SU-DHL-6 (cell line): Measurements from ENCODE around the gene SLC38A10.

Experiments
- H2AFZ ChIP-seq: fragments of 200-600 bp; sonication (generic); 2 replicates; pipeline ENCODE4 v1.6.1; 2014; ENCODE audit warnings: low read depth, mild to moderate bottlenecking, moderate library complexity, mixed read lengths, antibody characterized with exemption, low read length; ENCODE audit not compliant: severe bottlenecking
- H3F3A ChIP-seq: fragments of 200-600 bp; shearing (Covaris generic); 2 replicates; pipeline ENCODE4 v1.6.0; 2016; ENCODE audit warnings: antibody characterized with exemption, mild to moderate bottlenecking; ENCODE audit not compliant: insufficient read depth
- H3K27ac ChIP-seq: fragments of 200-600 bp; sonication (generic); 2 replicates; pipeline ENCODE4 v1.5.1; 2016; ENCODE audit warnings: low read depth, mild to moderate bottlenecking, low read length, moderate library complexity, mixed read lengths
- H3K27me3 ChIP-seq: fragments of 200-600 bp; sonication (generic), shearing (Covaris generic); 2 replicates; pipeline ENCODE4 v1.6.0; 2014; ENCODE audit warnings: mild to moderate bottlenecking, low read length
- H3K36me3 ChIP-seq: fragments of 200-600 bp; sonication (generic); 2 replicates; pipeline ENCODE4 v1.6.1; 2014; ENCODE audit warnings: mild to moderate bottlenecking, low read length, mixed read lengths
- H3K4me2 ChIP-seq: fragments of 300-600, 200-600 bp; shearing (Covaris generic), sonication (generic); 2 replicates; pipeline ENCODE4 v1.6.0; 2014; ENCODE audit warnings: low read length, low read depth, mild to moderate bottlenecking; ENCODE audit not compliant: poor library complexity, severe bottlenecking
- H3K4me3 ChIP-seq: fragments of 200-600 bp; sonication (generic); 2 replicates; pipeline ENCODE4 v1.5.1; 2014; ENCODE audit warnings: antibody characterized with exemption, low read length, mild to moderate bottlenecking, mixed read lengths; ENCODE audit not compliant: insufficient read depth, poor library complexity, severe bottlenecking
- H3K79me2 ChIP-seq: fragments of 200-600 bp; sonication (generic); 2 replicates; pipeline ENCODE4 v1.6.1; 2014; ENCODE audit warnings: mild to moderate bottlenecking, low read length, moderate library complexity; ENCODE audit not compliant: insufficient read depth
- H3K9ac ChIP-seq: fragments of 200-600 bp; sonication (generic); 2 replicates; pipeline ENCODE4 v1.7.0; 2014; ENCODE audit warnings: mild to moderate bottlenecking, low read length
- H3K9me2 ChIP-seq: fragments of 200-600 bp; sonication (generic); replicated peaks from 2 replicates; pipeline ENCODE4 v1.6.1; 2014; ENCODE audit warnings: low read length; ENCODE audit not compliant: insufficient read depth
- H3K9me3 ChIP-seq: fragments of 200-600 bp; sonication (generic); 2 replicates; pipeline ENCODE4 v1.6.1; 2014; ENCODE audit warnings: low read length, mixed read lengths; ENCODE audit not compliant: insufficient read depth
- H4K20me1 ChIP-seq: fragments of 200-600 bp; sonication (generic); 2 replicates; pipeline ENCODE4 v1.6.1; 2014; ENCODE audit warnings: low read depth, mild to moderate bottlenecking, antibody characterized with exemption, low read length, moderate library complexity, mixed read lengths
- CTCF ChIP-seq: fragments of 200-600 bp; sonication (generic); IDR thresholded peaks from one replicate; pipeline ENCODE4 v1.5.1; 2017; ENCODE audit warnings: antibody characterized with exemption, mild to moderate bottlenecking, low read length, moderate library complexity; ENCODE audit not compliant: insufficient read depth, poor library complexity, severe bottlenecking
- EZH2phosphoT487 ChIP-seq: fragments of 200-600 bp; sonication (generic), shearing (Covaris generic); conservative IDR thresholded peaks from 2 replicates; pipeline ENCODE4 v1.6.1; 2018; ENCODE audit warnings: mild to moderate bottlenecking, antibody characterized with exemption, low read length, moderate library complexity, mixed read lengths

The SLC38A10 gene

GRCh38 chr17:81300586-81301155 is 5.6 kb upstream of the SLC38A10 start:
- Histone ChIP-seq H3K4me3 (no peak overlapping the region), H3K36me3 (no peaks in the 10 kb centered on the region), H2AFZ (no peak overlapping the region), H3K9ac (no peak overlapping the region), H3K4me2 (no peak overlapping the region), H4K20me1 (no peaks in the 10 kb centered on the region), H3K27me3 (no peaks in the 10 kb centered on the region), H3K9me3 (no peaks in the 10 kb centered on the region), H3K27ac (no peak overlapping the region), H3K79me2 (no peaks in the 10 kb centered on the region), H3F3A (no peaks in the 10 kb centered on the region), H3K9me2 (no peaks in the 10 kb centered on the region)
- TF ChIP-seq CTCF: no peak
- TF ChIP-seq EZH2phosphoT487: no peak

GRCh38 chr17:81299846-81300585 is 4.9 kb upstream of the SLC38A10 start:
- no peak overlapping the region for H3K4me2 ChIP-seq
- no peaks in the 10 kb centered on the region for H4K20me1 ChIP-seq
- H3K4me3 ChIP-seq: no peak overlapping the region
- H3K9ac ChIP-seq: no peak overlapping the region
- no peak for TF ChIP-seq EZH2phosphoT487
- TF ChIP-seq CTCF: no peak
- no peaks in the 10 kb centered on the region for H3K9me3 ChIP-seq
- no peaks in the 10 kb centered on the region for H3K36me3 ChIP-seq
- no peaks in the 10 kb centered on the region for H3K9me2 ChIP-seq
- H3F3A ChIP-seq: no peaks in the 10 kb centered on the region
- no peaks in the 10 kb centered on the region for H3K27me3 ChIP-seq
- no peak overlapping the region for H3K27ac ChIP-seq
- no peak overlapping the region for H2AFZ ChIP-seq
- no peaks in the 10 kb centered on the region for H3K79me2 ChIP-seq

GRCh38 chr17:81298991-81299738 is 4.1 kb upstream of the SLC38A10 start:
- Histone ChIP-seq H3K4me3 (no peak overlapping the region), H3K4me2 (no peak overlapping the region), H3K9ac (no peak overlapping the region), H3K9me3 (no peaks in the 10 kb centered on the region), H3K9me2 (no peaks in the 10 kb centered on the region), H2AFZ (no peak overlapping the region), H3K36me3 (no peaks in the 10 kb centered on the region), H3K79me2 (no peaks in the 10 kb centered on the region), H3K27ac (no peak overlapping the region), H3K27me3 (no peaks in the 10 kb centered on the region), H3F3A (no peaks in the 10 kb centered on the region), H4K20me1 (no peaks in the 10 kb centered on the region)
- TF ChIP-seq EZH2phosphoT487 (no peak), CTCF (no peak)
